ENCODE measurements around the gene SLC16A13.
"Not testable (repeated sequence)": the region's sequence is repeated elsewhere in the genome, so short reads cannot be mapped to it uniquely, and the experiment has no call there.

Gene SLC16A13

DNA sequence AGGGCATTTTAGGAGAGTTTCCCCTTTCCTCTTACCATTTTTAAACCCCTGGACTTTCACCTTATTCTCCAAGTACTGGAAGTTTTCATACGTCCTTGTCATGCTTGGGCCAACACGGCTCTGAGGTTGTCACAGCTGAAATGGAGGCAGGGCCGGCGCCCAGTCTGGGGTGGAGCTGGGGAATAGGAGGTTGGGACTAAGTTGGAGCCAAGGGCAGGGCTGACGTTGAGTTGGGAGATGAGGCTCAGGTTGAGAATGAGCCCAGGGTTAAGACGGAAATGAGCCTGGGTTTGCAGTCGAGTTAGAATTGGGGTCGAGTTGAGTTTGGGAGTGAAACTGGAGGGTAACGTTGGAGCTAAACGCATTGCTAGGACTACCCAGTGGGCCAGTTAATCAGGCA, 42.9 kb downstream of the SLC16A13 start:
- Histone ChIP-seq H3K4me3 (ENCODE audit: low read depth, low read length) (no peak overlapping the region), H3K4me1 (ENCODE audit: control insufficient read depth, insufficient read depth, low read length) (no peaks in the 10 kb centered on the region), H3K36me3 (ENCODE audit: control insufficient read depth, insufficient read depth, low read length) (no peaks in the 10 kb centered on the region), H3K9ac (ENCODE audit: low read depth, low read length) (no peak overlapping the region), H3K27me3 (ENCODE audit: control insufficient read depth, insufficient read depth, low read length) (no peaks in the 10 kb centered on the region), H3K9me3 (ENCODE audit: control insufficient read depth, insufficient read depth, low read length) (no peaks in the 10 kb centered on the region)

GRCh38 chr17:7079581-7080455, 44.0 kb downstream of the SLC16A13 start, which contains the start of gene CLEC10A:
TSS of gene CLEC10A (minus strand) at chr17:7080251. CDS start at chr17:7078812, 1,439 bp downstream.
- H3K4me1 ChIP-seq (ENCODE audit: control insufficient read depth, insufficient read depth, low read length) = no peaks in the 10 kb centered on the region
- no peaks in the 10 kb centered on the region for H3K27me3 ChIP-seq (ENCODE audit: control insufficient read depth, insufficient read depth, low read length)
- no peak within 1 kb of the TSS for H3K4me3 ChIP-seq (ENCODE audit: low read depth, low read length)
- H3K9ac ChIP-seq (ENCODE audit: low read depth, low read length) = no peak within 1 kb of the TSS
- no peaks in the 10 kb centered on the region for H3K36me3 ChIP-seq (ENCODE audit: control insufficient read depth, insufficient read depth, low read length)
- no peaks in the 10 kb centered on the region for H3K9me3 ChIP-seq (ENCODE audit: control insufficient read depth, insufficient read depth, low read length)

DNA sequence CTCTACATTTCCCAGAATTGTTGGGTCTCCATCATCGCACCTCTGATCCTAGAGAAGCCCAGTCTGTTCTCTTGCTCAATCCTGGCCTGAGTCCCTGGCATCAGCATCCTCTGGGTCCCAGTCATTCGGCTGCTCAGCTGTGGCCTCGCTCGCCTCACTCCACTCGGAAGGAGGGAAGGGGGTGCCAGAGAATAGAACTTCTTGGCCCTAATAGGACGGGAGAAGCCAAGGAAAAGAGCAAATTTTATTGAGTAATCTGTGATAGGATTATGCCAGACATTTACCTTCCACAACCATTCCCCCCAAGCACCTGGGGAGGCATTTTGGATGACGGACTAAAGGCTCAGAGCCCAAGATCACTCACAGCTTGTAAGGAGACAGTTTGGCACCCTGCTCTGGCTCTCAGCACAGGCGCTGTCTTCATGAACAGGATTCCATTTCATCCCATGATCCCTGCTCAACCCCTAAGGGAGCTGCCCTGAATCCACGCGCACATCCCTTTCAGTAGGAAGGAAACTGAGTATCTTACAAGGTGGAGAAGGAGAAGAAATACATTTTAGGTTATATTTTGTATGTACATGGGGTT, 44.7 kb downstream of the SLC16A13 start:
- no peak overlapping the region for H3K9ac ChIP-seq (ENCODE audit: low read depth, low read length)
- H3K4me3 ChIP-seq (ENCODE audit: low read depth, low read length) = no peak overlapping the region
- H3K9me3 ChIP-seq (ENCODE audit: control insufficient read depth, insufficient read depth, low read length) = no peaks in the 10 kb centered on the region
- H3K4me1 ChIP-seq (ENCODE audit: control insufficient read depth, insufficient read depth, low read length) = no peaks in the 10 kb centered on the region
- H3K36me3 ChIP-seq (ENCODE audit: control insufficient read depth, insufficient read depth, low read length) = no peaks in the 10 kb centered on the region
- no peaks in the 10 kb centered on the region for H3K27me3 ChIP-seq (ENCODE audit: control insufficient read depth, insufficient read depth, low read length)

DNA sequence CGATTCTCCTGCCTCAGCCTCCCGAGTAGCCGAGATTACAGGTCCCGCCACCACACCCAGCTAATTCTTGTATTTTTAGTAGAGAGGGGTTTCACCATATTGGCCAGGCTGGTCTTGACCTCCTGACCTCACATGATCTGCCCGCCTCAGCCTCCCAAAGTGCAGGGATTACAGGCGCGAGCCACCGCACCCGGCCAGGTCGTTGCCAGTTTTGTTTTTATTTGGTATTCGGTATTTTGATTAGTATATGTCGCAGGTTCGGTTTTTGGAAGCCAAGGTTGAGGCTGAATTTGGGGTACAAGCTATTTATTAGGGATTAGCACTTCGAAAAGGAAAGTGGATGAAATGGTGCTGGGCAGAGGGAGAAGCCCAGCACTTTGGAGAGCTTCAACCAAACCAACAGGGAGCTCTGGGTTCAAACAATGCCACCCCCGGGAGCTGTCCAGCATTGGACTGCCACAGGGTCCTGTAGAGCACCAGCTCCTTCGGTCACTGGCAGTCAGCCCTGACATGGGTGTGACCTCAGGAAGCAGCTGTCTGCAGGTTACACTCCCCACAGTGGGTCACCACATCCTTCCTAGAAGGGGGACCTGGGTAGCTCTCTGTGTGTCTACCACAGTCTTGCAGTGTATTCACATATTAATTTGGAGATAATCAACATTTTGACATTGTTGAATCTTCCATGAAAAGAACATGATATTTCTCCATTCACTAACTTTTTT, 45.7 kb downstream of the SLC16A13 start:
- Histone ChIP-seq H3K4me3 (ENCODE audit: low read depth, low read length) (no peak overlapping the region), H3K36me3 (ENCODE audit: control insufficient read depth, insufficient read depth, low read length) (no peaks in the 10 kb centered on the region), H3K9me3 (ENCODE audit: control insufficient read depth, insufficient read depth, low read length) (no peaks in the 10 kb centered on the region), H3K9ac (ENCODE audit: low read depth, low read length) (no peak overlapping the region), H3K27me3 (ENCODE audit: control insufficient read depth, insufficient read depth, low read length) (no peaks in the 10 kb centered on the region), H3K4me1 (ENCODE audit: control insufficient read depth, insufficient read depth, low read length) (no peaks in the 10 kb centered on the region)

DNA sequence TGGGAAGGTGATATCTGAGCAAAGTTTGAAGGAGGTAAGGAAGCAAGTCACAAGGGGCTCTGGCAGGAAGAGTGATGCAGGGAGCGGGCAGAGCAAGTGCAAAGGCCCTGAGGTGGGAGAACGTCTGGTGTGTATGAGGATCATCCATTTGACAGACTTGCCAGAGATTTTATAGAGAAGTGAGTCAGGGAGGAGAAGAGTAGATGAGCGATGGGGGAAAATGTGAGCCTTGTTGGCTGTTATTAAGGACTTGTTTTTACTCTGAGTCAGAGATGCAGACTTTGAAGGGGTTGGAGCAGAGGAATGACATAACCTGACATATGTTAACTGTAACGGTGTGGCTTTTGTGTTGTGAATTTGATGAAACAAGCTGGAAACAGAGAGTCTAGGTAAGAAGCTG, 47.8 kb downstream of the SLC16A13 start:
- Histone ChIP-seq H3K9ac (ENCODE audit: low read depth, low read length) (no peak overlapping the region), H3K27me3 (ENCODE audit: control insufficient read depth, insufficient read depth, low read length) (no peaks in the 10 kb centered on the region), H3K36me3 (ENCODE audit: control insufficient read depth, insufficient read depth, low read length) (no peaks in the 10 kb centered on the region), H3K4me1 (ENCODE audit: control insufficient read depth, insufficient read depth, low read length) (no peaks in the 10 kb centered on the region), H3K4me3 (ENCODE audit: low read depth, low read length) (no peak overlapping the region), H3K9me3 (ENCODE audit: control insufficient read depth, insufficient read depth, low read length) (no peaks in the 10 kb centered on the region)

DNA sequence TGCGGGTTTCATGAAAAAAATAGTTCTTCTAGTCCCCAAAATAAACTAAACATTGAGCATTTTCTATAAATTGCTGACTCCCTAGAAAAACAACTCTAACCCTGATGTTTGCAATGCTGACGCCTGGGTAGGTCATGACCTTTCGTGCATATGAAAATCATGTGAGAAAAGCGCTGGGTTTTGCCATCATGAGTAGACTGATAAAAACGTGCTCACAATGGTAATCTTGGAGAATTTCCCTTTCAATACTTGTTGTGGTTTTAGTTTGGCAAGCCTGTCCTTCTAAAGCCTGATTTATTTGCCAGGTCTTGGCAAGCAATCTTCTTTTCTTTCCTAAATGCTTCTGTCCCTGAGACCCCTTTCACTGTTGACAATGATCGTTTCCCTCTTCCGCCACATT, 48.3 kb downstream of the SLC16A13 start:
- Histone ChIP-seq H3K4me3 (ENCODE audit: low read depth, low read length) (no peak overlapping the region), H3K27me3 (ENCODE audit: control insufficient read depth, insufficient read depth, low read length) (no peaks in the 10 kb centered on the region), H3K9ac (ENCODE audit: low read depth, low read length) (no peak overlapping the region)

DNA sequence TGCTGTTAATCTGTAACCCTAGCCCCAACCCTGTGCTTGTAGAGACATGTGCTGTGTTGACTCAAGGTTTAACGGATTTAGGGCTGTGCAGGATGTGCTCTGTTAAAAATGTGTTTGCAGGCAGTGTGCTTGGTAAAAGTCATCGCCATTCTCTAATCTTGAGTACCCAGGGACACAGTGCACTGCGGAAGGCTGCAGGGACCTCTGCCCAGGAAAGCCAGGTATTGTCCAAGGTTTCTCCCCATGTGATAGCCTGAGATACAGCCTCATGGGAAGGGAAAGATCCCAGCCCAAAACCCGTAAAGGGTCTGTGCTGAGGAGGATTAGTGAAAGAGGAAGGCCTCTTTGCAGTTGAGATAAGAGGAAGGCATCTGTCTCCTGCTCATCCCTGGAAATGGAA, 52.6 kb downstream of the SLC16A13 start:
- H3K9ac ChIP-seq (ENCODE audit: low read depth, low read length); H3K36me3 ChIP-seq (ENCODE audit: control insufficient read depth, insufficient read depth, low read length); H3K4me3 ChIP-seq (ENCODE audit: low read depth, low read length); H3K4me1 ChIP-seq (ENCODE audit: control insufficient read depth, insufficient read depth, low read length); H3K9me3 ChIP-seq (ENCODE audit: control insufficient read depth, insufficient read depth, low read length); H3K27me3 ChIP-seq (ENCODE audit: control insufficient read depth, insufficient read depth, low read length): not testable (repeated sequence)

More for the DNA sequence above, 48.3 kb downstream of the SLC16A13 start:
- Histone ChIP-seq H3K4me1 (ENCODE audit: control insufficient read depth, insufficient read depth, low read length) (no peaks in the 10 kb centered on the region), H3K9me3 (ENCODE audit: control insufficient read depth, insufficient read depth, low read length) (no peaks in the 10 kb centered on the region), H3K36me3 (ENCODE audit: control insufficient read depth, insufficient read depth, low read length) (no peaks in the 10 kb centered on the region)

GRCh38 chr17:7089570-7089969, 53.8 kb downstream of the SLC16A13 start:
- H3K27me3 ChIP-seq (ENCODE audit: control insufficient read depth, insufficient read depth, low read length); H3K4me1 ChIP-seq (ENCODE audit: control insufficient read depth, insufficient read depth, low read length); H3K9ac ChIP-seq (ENCODE audit: low read depth, low read length); H3K9me3 ChIP-seq (ENCODE audit: control insufficient read depth, insufficient read depth, low read length); H3K4me3 ChIP-seq (ENCODE audit: low read depth, low read length); H3K36me3 ChIP-seq (ENCODE audit: control insufficient read depth, insufficient read depth, low read length): not testable (repeated sequence)

Measured in iPS-15b (cell line).